Measurements from ENCODE around the gene CNOT6L.

The CNOT6L gene

GRCh38 chr4:77805840-77806239 is 13.3 kb downstream of the CNOT6L start:
- peaks cover 5% of the 10 kb centered on the region; the same call in 1 of the 2 replicates for H3K36me3 ChIP-seq
- H3K27ac ChIP-seq: no peak overlapping the region
- no peak for TF ChIP-seq CTCF (IDR thresholded peaks at IDR 0.05; ENCODE audit: low read depth, low read length)
- no peak overlapping the region for H3K4me3 ChIP-seq (ENCODE audit: low read depth, low read length)
- H3K9me3 ChIP-seq (ENCODE audit: severe bottlenecking): no peaks in the 10 kb centered on the region
- no peaks in the 10 kb centered on the region for H3K27me3 ChIP-seq (ENCODE audit: insufficient read depth, low read depth, severe bottlenecking)
- no peak for DNase-seq

- TF ChIP-seq CTCF (IDR thresholded peaks at IDR 0.05; ENCODE audit: low read depth, low read length): no peak
- DNase-seq: no peak
- no peak overlapping the region for H3K4me3 ChIP-seq (ENCODE audit: low read depth, low read length)
These were observed 14.7 kb downstream of the CNOT6L start for GRCh38 chr4:77804471-77804870.

GRCh38 chr4:77802402-77802801 is 16.8 kb downstream of the CNOT6L start:
- Histone ChIP-seq H3K36me3 (no peaks in the 10 kb centered on the region), H3K4me3 (ENCODE audit: low read depth, low read length) (no peak overlapping the region), H3K9me3 (ENCODE audit: severe bottlenecking) (no peaks in the 10 kb centered on the region), H3K27ac (no peak overlapping the region), H3K27me3 (ENCODE audit: insufficient read depth, low read depth, severe bottlenecking) (no peaks in the 10 kb centered on the region)
- no peak for DNase-seq
- TF ChIP-seq CTCF (IDR thresholded peaks at IDR 0.05; ENCODE audit: low read depth, low read length): no peak

More at GRCh38 chr4:77804471-77804870, 14.7 kb downstream of the CNOT6L start:
- no peaks in the 10 kb centered on the region for H3K36me3 ChIP-seq
- no peaks in the 10 kb centered on the region for H3K9me3 ChIP-seq (ENCODE audit: severe bottlenecking)
- no peaks in the 10 kb centered on the region for H3K27me3 ChIP-seq (ENCODE audit: insufficient read depth, low read depth, severe bottlenecking)
- H3K27ac ChIP-seq: no peak overlapping the region

- H3K27me3 ChIP-seq (ENCODE audit: insufficient read depth, low read depth, severe bottlenecking): no peaks in the 10 kb centered on the region
- no peaks in the 10 kb centered on the region for H3K9me3 ChIP-seq (ENCODE audit: severe bottlenecking)
- DNase-seq: no peak
- no peak overlapping the region for H3K27ac ChIP-seq
- no peak for TF ChIP-seq CTCF (IDR thresholded peaks at IDR 0.05; ENCODE audit: low read depth, low read length)
- no peak overlapping the region for H3K4me3 ChIP-seq (ENCODE audit: low read depth, low read length)
- no peaks in the 10 kb centered on the region for H3K36me3 ChIP-seq
These were observed 17.9 kb downstream of the CNOT6L start for GRCh38 chr4:77801260-77801608.

- no peaks in the 10 kb centered on the region for H3K27me3 ChIP-seq (ENCODE audit: insufficient read depth, low read depth, severe bottlenecking)
- no peaks in the 10 kb centered on the region for H3K36me3 ChIP-seq
- H3K27ac ChIP-seq: no peak overlapping the region
- TF ChIP-seq CTCF (IDR thresholded peaks at IDR 0.05; ENCODE audit: low read depth, low read length): no peak
- H3K9me3 ChIP-seq (ENCODE audit: severe bottlenecking): no peaks in the 10 kb centered on the region
- H3K4me3 ChIP-seq (ENCODE audit: low read depth, low read length): no peak overlapping the region
- DNase-seq: no peak
These were observed 18.5 kb downstream of the CNOT6L start for GRCh38 chr4:77800483-77801259.

- Histone ChIP-seq H3K27me3 (ENCODE audit: insufficient read depth, low read depth, severe bottlenecking) (no peaks in the 10 kb centered on the region), H3K27ac (no peak overlapping the region), H3K9me3 (ENCODE audit: severe bottlenecking) (no peaks in the 10 kb centered on the region), H3K4me3 (ENCODE audit: low read depth, low read length) (no peak overlapping the region), H3K36me3 (no peaks in the 10 kb centered on the region)
- no peak for TF ChIP-seq CTCF (IDR thresholded peaks at IDR 0.05; ENCODE audit: low read depth, low read length)
- no peak for DNase-seq
These were observed 19.1 kb downstream of the CNOT6L start for GRCh38 chr4:77800077-77800476.
